Activated gamma-delta T cell treated with Interleukin-2 at 50 U/mL for 16 hours (primary cell): ENCODE measurements around the gene PRM1.

ENCODE experiments used
- DNase-seq: peaks from one replicate; pipeline ENCODE4 v3.0.0-alpha.2; 2020

The PRM1 gene

DNA sequence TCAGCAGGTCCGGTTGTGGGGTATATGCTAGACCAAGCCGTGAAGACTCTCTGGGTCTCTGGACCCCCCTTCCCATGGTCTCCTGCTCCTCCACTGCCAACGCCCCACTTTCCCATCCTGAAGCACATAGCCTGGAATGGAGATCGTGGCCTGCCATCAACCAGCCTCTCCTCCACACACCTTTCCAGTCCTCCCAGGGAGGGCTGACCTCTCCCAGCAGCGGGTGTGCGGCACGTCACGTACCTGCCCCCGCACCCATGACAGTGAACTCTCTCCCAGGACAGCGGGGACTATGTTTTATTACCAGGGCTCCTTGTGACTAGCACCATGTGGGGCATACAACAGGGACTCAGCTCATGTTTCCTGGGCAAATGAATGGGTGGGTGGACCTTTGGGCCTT lies 9.5 kb downstream of the PRM1 start:
- DNase-seq: no peak

DNA sequence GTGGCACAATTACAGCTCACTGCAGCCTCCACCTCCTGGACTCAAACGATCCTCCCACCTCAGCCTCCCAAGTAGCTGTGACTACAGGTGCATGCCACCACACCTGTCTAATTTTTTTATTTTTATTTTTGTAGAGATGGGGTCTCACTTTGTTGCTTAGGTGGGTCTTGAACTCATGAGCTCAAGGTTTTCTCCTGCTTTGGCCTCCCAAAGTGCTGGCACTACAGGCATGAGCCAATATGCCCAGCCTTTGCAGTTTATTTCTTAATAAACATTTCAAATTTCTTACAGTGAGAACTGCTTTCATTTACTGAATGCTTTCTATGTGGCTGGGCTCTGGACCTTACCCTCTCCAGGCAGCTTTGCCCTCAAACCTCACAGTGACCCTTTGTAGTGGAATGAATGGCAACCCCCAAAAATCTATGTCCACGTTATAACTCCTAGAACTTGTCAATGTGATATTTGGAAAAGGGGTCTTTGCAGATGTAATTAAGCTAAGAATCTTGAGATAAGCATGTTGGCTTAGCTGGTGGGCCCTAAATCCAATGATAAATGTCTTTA lies 10.4 kb downstream of the PRM1 start:
- DNase-seq: no peak

DNA sequence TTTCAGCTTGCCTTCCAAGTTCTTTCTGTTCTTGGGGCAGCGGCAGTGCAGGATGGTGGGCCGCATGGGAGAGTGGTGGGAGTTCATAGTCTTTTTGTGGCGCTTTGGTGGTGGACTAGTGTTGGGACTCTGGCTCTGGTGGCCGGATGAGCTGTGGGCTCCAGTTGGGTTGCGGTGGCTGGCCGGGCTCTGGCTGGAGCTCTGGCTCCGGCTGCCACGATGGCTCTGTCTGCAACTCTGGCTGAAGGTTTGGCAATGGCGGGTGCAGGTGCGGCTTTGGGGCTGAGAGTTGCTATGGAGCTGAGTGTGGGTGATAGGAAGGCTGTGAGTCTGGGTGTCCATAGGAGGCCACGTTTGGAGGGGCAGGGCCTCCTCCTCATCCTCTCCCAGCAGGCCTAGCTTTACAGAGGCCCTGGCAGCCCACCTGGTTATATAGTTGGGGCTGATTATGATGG lies 12.2 kb downstream of the PRM1 start, which contains the start of gene TNP2:
Gene TNP2 (minus strand): TSS at position 405 of the 455 bp plus-strand sequence. CDS start 63 bp downstream, at position 342.
- no peak for DNase-seq

DNA sequence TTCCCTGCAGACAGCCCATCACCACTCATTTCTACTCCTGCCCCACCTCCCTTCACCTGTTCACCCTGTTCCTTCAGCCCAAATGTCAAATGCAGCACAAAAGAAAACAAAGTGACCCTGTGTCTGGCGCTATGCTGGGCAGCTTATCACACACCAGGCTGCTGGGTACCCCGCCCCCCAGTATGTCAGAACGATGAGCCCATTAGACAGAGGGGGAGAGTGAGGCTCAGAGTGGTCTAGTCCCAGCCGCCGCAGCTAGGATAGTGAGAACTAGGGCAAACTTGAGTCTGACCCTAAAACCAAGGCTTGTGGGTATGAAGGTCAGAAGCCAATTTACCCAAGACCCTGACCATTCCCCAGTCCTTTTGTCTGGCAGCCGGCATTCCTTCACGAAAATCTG lies 16.0 kb downstream of the PRM1 start:
- DNase-seq: no peak

DNA sequence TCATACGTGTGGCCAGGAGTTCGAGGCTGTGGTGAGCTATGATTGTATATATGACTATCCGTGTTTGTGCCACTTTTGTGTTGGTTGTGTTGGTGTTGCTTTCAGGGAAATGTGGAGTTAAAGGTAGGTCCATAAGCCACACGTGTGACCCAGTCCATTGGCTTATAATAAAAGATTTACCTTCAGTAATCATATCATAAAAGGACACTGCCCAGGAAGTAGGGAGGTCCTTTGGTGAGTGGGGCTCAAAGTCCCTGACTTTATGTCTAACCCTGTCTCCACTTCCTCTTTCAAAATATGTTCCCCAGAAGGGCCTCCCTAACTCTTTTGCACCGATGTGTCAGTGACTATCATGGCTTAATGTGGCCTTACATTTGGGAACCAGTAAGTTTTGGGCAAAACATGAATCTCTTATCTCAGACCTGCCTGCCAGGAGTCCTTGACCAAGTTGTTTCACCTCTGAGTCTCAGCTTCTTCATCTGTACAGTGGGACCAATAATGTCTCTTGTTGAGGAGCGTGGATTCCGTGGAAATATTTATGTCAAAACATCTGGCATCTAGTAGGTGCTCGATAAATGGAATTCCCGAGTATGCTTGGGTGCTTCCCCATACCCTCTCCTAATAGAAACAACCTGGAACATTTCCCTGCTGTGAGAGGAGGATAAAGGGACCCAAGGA lies 16.8 kb downstream of the PRM1 start:
- DNase-seq: no peak

DNA sequence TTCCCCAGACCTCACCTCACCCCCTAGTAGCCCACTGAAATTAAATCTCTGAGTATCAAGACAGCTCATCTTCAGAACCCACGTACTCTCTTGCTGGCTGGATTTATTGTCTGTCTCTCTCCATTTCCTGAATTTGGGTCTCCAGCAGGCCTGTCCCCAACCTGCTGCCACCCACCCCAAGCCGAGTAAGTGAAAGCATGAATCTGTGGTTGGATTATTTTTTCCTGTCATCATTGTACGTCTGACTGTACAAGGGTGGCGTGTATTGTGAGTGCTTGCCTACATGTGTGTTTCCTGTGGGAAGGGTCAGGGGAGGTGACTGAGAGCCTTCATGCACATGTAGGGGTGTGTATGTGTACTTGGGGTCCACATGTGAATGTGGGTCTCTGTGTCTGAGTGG lies 17.4 kb downstream of the PRM1 start:
- DNase-seq: peak; percentile 19

DNA sequence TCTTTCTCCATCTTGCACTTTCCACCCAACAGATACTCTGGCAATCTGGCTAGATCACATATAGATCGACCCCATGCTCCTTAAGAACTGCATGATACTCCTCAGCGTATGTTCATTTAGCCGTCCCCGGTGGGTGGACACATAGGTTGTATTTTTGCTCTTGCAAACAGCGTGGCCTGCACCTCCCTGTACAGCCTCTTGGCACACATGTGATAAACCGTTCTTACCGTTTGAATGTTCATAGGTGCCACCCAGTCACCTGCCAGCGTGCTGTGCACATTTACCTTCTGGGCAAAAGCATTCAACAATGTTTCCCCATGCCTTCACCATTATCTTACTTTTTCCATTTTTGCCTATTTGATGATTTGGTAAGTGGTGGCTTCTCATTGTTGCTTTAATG lies 18.2 kb downstream of the PRM1 start:
- no peak for DNase-seq

DNA sequence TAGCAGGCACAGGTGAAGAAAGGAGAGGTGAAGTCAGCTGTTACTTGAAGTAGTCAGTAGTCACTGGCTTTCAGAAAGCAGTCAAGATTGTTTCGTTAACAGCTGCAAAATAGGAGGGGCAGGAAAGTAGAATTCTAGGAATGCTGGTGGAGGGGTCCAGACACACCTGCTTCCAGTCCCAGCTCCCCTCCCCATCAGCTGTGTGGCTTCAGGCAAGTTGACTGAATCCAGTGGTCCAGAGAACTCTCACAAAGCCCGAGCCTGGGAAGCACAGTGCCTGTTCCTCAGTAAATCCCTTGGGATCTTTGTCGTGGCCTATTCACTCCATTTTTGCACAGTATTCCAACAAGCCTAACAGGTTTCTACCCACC lies 20.5 kb downstream of the PRM1 start:
- no peak for DNase-seq

DNA sequence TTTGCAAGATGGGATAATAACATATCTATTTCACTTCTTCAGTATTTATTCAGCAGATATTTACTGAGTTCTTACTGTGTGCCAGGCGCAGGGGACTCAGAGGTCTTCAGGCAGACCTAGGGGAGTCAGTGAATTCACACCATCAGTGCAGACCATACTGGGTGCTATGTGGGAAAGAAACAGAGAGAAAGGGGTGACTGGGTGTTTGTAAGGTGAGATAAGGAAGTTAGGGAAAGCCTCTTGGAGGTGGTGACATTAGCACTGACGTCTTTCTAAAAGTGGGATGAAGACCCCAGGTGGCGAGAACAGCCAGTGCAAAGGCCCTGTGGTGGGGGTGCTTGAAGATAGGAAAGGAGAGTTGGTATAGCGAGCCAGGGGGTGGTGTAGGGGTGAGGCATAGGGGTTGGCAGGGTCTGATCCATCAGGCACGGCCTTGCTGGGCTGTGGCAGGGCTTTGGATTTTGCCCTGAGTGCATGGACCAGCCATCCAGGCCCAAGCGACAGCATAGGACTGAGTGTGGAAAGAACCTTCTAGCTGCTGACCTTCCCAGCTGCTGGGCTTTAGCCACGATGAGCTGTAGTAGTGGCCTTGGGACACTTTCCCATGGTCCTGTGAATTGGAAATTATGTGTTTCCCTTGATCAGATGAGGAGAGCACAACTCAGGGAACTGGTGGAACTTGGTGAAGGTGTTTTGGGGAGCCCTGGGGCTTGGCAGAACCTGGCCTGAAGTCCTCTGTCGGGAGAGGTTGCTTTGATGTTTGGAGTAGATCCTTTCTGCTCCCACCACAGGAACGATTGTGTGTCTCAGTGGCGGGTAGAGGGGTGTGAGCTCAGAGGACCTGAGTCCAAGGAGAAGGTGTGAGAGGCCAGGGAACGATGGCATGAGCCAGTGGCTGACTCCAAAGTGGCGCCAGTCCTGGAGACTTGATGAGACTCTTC lies 21.2 kb downstream of the PRM1 start:
- no peak for DNase-seq

DNA sequence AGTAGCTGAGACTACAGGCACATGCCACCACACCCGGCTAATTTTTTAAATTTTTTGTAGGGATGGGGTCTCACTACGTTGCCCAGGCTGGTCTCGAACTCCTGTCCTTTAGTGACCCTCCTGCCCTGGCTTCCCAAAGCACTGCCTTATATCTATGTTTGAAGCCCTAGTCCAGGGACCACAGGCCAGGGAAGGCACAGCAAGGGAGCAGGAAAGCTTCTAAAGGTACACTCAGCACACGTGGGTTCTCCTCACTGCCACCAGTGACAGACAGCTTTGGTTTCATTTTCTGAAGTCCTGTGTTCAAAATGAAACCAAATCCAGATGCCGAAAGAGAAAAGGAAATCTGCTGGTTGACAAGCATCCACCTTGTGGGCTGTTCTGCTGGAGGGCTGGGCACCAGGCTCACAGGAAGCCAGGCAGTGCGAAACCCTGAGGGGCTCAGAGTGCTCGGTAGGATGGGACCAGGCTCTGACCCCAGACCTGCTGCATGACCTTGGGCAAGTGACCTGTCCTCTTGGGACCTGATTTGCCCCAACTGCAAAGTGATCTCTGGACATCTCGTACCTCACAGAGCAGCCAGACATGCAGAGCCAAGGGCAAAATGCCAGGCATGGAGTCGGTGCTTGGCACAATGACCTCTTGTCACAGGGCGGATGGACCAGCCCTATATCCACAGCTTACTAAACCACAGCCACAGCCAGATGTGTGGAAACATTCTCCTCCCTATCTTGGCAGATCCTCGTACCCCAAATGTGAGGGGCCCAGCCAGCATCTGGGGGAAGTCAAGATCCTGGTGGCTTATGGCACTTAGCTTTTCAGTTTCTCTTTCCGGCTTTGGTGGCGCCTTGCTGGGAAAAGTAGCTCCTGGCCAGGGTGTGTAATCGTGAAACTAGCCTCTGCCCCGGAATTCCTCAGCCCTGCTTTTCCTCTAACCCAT lies 22.3 kb downstream of the PRM1 start:
- DNase-seq: no peak

DNA sequence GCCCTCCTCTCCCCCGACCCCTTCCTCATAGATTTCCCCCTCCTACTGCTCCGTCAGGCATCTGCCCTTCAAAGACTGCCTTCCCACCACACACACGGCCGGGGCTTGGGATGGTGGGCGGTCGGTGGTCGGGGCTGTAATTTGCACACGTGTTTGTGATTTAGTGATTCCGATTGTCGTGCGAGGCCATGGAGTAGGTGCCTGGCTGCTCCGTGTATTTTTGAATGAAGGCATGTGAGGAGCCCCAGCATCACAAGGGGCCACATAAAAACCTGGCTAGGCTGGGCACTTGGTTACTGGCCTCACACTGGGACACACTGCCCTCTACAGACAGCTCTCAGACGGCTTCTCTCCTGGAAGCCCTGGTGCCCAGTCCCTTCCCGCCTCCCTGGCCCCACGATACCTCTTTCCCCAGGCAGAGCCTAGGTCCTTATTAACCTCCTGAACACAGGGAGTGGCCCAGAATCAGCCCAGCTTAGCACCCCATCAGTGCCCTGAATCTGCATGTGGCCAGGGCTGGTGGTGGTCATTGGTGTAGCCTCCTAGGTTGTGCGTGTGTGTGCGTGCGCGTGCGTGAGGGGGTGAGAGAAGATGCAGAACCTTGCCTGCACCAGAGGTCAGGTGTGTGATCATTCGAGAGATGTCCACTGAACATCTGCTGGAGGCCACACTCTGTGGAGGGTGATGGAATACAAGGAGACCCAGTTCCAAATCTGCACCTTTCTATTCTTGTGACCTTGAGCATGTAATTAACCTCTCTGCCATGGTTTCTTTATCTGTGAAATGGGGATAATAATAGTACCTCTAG lies 23.8 kb downstream of the PRM1 start:
- peak; percentile 63 for DNase-seq

DNA sequence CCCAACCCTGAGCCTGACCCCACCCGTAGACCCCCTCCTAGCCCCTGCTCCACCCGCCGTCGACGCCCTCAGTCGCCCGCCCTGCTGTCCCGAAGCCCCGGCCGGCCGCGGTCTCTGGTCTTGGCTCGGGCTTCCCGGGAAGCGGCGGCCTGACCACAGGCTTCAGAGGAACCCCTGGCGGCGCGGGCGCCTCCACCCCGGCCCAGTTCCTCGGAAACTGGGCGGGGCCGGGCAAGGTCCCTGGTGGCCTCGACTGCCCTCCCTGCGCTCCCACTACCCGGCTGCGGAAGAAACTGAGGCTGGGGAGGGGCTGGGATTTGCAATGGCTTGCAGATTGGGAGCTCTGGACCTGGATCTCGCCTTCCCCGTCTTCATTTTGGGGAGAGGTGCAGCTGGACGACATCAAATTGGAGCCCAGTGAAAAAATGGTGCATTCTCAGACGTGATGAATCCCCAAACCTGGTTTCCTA lies 24.4 kb downstream of the PRM1 start:
- DNase-seq: no peak

DNA sequence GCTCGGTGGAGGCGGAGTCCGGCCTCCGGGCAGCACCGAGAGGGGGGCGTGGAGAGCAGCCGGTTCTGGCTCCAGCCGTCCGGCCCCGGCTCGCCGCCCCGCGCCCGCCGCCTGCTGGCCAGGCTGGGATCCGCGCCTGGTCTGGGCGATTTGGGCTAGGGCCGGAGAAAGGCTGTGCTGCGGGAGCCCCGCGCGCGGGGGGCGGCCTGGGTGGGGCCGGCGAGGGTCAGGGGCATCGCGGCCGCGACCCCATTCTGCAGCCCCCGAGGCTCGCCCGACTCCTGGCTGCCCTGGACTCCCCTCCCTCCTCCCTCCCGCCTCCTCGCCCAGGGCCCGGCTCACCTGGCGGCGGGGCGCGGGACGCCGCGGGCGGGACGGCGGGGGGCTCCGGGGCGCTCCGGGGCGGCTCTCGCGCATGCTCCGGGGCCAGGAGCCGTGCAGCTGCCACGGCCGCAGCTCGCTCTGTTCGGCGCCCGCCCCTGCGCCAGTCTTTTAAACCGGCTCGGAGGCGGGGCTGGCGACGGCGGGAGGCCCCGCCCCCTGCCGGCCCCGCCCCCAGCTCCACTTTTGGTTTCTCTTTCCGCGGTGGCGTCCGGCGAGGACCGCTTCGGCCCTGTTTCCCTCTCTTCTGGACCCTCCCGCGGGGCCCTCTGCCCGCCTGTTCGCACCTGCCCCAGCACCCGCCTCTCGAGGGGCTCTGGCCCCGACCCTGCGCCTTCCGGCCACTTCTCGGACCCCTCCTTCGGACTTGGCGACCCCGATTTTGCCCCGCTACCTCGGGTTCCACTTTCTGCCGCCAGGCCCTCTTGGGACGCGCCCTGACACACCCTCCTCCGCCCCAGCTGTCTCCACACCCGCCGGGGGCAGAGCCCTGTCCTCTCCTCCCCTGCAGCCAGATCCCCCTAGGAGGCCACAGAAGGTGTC lies 25.1 kb downstream of the PRM1 start, which contains the start of gene SOCS1:
Gene SOCS1 (minus strand): TSS at position 468 of the 924 bp plus-strand sequence. CDS start 726 bp downstream, outside the sequence.
- DNase-seq: peak; percentile 85

DNA sequence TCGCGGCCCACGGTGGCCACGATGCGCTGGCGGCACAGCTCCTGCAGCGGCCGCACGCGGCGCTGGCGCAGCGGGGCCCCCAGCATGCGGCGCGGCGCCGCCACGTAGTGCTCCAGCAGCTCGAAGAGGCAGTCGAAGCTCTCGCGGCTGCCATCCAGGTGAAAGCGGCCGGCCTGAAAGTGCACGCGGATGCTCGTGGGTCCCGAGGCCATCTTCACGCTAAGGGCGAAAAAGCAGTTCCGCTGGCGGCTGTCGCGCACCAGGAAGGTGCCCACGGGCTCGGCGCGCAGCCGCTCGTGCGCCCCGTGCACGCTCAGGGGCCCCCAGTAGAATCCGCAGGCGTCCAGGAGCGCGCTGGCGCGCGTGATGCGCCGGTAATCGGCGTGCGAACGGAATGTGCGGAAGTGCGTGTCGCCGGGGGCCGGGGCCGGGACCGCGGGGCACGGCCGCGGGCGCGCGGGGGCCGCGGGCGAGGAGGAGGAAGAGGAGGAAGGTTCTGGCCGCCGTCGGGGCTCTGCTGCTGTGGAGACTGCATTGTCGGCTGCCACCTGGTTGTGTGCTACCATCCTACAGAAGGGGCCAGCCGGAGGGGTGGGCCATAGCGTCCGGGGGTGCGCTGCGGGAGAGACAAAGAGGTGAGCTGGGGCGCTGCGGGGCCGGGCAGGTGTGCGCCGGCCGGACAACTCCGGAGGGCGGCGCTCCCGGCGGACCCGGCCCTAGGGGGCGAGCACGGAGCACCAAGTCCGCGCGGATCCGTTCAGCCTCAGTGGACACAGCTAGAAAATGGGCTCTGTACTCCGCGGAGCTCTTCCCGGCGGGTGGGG lies 26.0 kb downstream of the PRM1 start:
- DNase-seq: peak; percentile 62

DNA sequence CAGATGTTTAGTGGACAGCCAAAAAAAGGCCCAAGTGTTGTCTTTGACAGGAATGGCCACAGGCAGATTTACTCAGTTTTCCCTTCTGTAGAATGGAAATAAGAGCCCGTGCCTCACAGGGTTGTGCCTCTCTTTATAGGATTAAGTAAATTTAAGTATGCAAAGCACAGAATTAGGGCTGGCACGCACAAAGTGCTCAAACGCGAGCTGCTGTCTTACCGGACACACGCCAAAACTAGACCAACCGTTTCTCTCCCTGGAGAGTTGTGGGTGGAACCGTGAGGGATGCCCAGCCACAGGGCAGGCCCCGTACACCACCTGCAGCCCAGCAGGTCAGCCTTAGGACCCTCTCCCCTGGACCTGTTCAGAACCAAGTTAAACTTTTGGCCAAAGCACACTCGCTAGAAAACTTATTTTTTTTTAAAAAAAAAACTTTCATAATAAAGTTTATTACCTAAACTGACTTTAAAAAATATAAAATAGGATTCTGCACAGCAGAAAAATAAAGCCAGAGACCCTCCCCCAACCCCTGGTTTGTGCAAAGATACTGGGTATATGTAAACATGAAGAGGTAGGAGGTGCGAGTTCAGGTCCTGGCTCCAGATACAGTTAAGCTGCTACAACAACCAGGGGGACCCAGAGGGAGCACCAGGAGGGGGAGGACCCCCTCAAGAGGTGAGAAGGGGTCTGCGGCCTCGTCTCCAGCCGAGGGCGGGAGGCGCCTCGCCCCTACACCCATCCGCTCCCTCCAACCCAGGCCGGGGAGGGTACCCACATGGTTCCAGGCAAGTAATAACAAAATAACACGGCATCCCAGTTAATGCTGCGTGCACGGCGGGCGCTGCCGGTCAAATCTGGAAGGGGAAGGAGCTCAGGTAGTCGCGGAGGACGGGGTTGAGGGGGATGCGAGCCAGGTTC lies 26.9 kb downstream of the PRM1 start:
- DNase-seq: no peak

DNA sequence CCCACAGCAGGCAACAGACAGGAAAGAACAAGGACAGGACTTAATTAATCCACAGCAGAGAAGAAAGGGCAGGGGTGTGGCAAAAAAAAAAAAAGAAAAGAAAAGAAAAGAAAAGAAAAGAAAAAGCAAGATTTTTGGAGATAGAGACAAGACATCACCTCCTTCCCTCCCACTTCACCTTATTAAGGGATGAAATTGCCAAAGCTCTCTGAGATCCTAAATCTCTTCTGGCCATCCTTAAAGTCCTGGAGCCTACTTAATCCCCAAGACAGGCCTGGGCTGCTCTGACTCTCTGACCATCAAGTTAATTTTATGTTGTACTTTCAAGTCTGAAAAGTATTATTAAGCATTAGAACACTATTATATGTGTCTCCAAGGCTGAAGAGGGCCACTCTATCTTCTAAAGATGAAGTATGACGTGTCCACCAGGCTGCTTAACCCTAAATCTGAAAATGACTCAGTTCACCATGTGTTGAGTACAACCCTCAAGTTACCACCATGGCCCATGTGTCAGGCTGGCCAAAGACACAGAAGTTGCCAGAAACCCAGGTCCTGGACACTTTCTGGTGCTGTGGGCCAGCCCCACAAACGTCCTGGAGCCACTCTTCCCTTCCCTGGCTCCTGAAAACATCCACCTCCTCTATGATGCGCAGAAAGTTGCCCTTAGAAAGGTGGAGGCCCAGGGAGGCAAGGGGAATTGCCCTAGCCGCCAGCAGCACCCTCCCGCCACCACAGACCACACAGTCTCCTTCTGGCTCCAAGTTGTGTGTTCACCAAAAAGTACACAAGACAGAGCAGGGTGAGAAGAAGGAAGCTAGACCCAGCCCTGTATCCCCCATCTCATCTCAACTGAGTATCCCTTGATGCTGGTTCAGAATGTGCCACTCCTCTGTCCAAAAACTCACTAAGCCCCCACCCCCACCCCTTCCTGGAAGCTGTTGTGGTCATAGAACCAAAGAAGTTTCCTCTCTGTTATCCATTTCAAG lies 27.8 kb downstream of the PRM1 start:
- DNase-seq: peak; percentile 38

DNA sequence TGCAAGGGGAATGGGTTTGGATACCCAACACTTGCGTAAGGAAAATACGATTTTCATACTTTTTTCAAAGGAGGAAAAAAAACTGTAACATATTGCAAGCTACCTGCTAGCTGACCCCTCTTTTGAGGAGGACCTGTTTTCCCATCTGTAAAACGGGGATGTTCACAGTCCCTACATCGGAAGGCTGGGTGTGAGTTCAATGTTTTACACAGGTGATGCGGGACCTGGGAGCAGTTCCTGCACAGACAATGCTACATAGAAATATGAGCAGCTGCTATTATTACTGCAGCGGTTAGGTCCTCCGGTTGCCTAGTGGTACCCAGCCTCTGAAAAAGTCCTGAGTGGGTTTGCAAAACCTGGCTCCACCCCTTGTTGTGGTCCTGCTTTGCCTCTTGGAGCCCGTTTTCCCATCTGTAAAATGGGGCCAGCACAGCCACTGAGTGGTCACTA lies 28.6 kb downstream of the PRM1 start:
- no peak for DNase-seq
